GM18511 (cell line): ENCODE measurements around the gene GLYAT.

Source experiments
- ATAC-seq: cut with Tn5 transposase; IDR thresholded peaks from one replicate; pipeline ENCODE4 v1.9.1; 2021; ENCODE audit warnings: mild to moderate bottlenecking, moderate library complexity; ENCODE audit not compliant: unreplicated experiment

GLYAT gene

DNA sequence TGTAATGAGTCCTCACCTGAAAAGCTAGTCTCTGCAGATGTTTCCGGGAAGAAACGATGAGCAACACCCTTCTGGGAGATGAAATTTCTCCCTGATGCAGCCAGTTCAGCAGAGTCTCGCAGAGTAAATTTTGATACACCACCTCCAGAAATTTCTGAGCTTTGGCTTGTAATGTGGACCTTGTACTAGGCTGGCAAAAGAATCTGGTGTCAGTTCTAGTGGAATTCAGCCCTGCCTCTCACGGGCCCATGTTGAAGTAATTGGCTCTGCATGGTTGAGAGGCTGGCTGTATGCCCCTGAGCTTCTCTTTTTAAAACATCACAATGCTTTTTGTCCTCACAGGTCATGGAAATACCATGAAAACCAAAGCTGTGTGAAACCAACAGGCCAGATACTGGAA lies at the start of gene GLYAT:
TSS of gene GLYAT (minus strand) at position 125 of the 400 bp plus-strand sequence. CDS start 7,447 bp downstream, outside the sequence.
- no peak for ATAC-seq

- no peak for ATAC-seq
Measured at GRCh38 chr11:58781345-58781744, 49.6 kb upstream of the GLYAT start.

DNA sequence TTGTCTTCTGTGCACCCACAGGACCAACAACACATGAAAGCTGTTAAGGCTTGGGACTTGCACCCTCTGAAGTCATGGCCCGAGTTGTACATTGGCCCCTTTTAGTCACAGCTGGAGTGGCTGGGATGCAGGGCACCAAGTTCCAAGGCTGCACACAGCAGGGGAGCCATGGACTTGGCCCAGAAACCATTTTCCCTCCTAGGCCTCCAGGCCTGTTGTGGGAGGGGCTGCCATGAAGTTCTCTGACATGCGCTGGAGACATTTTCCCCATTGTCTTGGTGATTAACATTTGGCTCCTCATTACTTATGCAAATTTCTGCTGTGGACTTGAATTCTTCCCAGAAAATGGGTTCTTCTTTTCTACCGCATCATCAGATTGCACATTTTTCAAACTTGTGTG lies 48.8 kb upstream of the GLYAT start:
- no peak for ATAC-seq

DNA sequence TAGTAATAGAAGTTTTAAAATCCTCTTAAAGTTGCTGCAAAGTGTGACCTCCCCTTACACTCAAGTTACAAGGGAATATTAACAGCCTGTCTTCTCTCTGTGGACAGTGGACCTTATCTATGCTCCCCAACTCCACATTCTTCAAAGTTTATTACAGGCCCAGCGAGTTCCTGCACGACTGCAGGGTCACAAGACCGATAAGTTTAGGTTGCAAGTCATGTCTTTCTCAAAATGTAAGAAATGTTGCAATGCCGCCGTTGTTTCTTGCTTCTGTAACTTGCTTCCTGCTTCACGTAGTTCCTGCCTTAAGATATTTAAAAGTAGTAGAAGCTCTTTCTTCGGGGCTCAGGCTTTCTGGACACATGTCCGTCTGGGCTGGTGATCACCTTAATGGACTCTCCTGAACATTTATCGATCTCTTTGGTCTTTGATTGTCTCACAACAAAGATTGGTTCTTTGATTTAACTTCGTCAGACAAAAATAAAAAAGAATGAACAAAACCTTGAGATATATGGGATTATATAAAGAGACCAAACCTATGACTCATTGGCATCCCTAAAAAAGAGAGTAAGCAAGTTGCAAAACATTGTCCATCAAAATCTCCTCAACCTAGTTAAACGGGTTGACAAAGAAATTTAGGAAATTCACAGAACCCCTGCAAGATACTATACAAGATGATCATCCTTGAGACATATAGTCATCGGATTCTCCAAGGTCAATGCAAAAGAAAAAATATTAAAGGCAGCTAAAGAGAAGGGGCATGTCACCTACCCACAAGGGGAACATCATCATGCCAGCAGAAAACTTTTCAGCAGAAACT lies 45.4 kb upstream of the GLYAT start:
- ATAC-seq, result no peak

DNA sequence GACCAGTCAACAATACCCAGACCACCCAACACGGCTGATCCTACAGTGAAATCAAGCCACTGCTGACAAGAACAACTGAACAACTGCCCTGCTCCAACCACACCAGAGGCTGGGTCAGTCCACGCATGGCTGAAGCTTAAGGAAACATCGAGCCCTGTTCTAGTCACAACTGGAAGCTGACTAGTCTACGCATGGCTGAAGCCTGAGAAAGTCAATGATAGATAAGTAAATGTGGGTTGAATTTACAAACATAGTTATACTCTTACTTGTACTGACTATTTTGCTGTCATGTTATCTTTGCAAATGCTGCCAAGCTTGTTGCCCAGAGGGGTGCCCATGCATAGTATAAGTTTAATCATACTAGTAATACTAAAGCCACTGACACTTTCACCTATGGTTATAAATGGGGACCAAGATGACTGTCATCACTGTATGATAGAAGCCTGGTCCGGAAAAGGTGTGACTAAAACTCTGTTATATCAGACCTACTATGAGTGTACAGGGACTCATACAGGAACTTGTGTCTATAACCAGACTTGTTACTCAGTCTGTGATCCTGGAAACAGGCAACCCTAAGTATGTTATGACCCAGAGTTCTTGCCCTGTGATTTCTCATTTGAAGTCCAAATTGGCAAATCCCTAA lies 43.4 kb upstream of the GLYAT start:
- no peak for ATAC-seq

DNA sequence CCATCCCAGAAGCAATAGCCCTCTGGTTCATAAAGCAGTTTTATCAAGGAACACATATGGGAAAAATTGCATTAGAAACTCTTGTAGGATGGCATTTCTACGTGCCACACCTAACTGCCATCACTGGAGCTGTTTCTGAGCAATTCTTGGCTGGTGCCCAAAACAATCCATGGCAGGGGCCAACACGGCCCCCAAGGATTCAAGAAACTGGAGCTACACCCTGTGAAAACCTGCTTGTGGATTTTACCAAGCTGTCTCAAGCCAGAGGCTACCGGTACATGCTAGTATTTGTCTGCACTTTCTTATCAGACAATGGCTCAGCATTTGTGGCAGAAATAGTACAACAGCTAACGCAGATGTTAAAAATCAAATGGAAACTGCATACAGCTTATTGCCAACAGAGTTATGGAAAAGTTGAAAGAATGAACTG lies 42.4 kb upstream of the GLYAT start:
- ATAC-seq, result no peak

DNA sequence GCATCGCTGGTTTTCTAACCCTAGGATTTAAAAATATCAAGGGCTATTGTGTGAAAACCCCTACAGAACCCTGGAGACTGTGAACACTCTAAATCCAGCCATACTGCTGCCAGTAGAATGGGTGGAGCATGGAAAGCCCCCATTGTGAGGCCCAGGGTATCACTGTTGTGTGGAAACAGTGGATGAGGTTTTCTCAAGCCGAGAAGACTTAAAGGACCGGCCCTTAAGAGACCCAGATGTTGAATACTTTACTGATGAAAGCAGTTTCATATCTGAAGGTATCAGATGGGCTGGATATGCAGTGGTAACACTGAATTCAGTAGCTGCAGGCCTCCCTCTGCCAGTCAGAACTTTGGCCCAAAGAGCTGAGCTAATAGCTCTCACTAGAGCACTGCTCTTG lies 41.6 kb upstream of the GLYAT start:
- ATAC-seq, result no peak

- no peak for ATAC-seq
Measured at GRCh38 chr11:58772329-58773285, 40.9 kb upstream of the GLYAT start.

DNA sequence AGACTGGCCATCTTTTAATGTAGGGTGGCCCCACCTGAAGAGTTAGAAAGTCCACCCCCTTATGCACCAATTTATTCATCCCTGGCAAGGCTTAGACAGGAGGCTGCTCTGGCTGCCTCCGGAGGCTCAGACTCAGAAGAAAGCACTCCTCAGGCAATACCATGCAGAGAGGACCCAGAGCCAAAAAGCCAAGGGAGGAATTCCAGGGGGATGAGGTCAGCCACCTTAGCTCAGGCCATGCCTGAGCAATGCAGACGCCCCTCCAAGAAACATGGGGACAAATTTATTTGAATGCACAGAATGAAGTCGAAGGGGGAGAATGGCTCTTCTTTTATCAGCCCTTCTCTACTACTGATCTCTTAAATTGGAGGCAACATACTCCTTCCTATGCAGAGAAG lies 39.7 kb upstream of the GLYAT start:
- no peak for ATAC-seq

DNA sequence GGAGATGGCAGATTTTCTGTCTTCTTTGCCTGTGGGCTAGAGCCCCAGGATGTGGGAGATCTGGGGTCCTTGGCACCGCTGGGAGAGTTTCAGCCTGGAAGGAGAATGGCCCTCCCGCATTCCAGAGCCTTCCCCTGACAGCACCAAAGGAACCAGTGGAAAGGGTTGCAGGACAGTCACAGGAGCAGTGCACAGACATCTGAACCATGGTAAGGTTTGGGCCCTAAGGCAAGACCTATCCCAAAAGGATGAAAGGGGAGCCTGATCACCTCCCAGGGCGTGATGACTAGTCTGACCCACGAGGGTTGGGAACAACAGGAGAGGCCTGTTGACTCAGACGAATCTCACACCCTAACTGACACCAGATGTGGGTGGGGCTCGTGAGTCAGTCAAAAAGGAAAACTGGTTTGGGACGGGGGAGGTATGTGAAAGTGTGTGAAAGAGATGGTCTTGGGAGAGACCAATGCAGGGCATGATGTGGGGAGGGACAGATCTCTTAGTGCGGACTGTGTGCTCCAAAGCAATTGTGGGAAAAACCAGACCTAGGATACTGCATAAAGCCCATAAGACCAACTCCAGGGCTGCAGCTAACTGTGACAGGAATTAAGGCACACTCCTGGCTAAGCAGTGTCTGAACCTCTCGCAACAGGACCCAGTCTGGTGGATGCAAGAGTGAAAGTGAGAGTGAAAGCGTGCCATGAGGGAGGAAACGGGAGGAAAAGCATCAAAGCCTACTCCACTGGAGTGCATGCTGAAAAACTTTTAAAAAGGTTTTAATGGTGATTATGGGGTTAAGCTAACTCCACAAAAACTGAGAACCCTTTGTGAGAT lies 39.1 kb upstream of the GLYAT start:
- ATAC-seq, result no peak

- ATAC-seq, result no peak
Measured at GRCh38 chr11:58770166-58770565, 38.4 kb upstream of the GLYAT start.

DNA sequence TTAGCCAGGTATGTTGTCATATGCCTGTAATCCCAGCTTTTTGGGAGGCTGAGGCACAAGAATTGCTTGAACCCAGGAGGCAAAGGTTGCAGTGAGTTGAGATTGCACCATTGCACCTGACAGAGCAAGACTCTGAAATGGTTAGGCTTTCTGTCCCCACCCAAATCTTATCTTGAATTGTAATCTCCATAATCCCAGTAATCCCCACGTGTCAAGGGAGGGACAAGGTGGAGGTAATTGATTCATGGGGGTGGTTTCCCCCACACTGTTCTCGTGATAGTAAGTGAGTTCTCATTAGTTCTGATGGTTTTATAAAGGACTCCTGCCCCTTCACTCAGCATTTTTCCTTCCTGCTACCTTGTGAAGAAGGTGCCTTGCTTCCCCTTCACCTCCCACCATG lies 37.6 kb upstream of the GLYAT start:
- ATAC-seq, result no peak

DNA sequence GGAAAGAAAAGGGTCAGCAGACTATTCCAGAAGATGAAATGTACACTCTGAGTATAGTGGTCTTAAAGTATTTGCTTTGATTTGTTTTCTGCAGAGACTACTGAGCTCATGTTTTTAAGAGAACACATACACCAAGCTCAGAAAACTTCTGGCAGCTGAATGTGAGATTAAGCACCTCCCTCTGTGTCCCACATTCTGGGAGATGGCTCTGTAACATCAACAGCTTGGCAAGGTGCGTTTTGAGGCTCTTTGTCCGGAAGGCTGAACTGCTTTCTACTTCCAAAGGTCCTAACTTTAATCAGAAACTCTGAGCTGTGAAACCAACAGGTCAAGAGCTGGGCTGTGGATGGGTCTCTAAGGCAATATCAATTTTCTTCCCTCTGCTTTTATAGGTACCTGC lies 36.4 kb upstream of the GLYAT start:
- no peak for ATAC-seq

GRCh38 chr11:58765078-58765477 lies 33.3 kb upstream of the GLYAT start:
- ATAC-seq, result no peak

GRCh38 chr11:58763120-58763490 lies 31.4 kb upstream of the GLYAT start:
- no peak for ATAC-seq

GRCh38 chr11:58762284-58763119 lies 30.8 kb upstream of the GLYAT start:
- ATAC-seq, result no peak

DNA sequence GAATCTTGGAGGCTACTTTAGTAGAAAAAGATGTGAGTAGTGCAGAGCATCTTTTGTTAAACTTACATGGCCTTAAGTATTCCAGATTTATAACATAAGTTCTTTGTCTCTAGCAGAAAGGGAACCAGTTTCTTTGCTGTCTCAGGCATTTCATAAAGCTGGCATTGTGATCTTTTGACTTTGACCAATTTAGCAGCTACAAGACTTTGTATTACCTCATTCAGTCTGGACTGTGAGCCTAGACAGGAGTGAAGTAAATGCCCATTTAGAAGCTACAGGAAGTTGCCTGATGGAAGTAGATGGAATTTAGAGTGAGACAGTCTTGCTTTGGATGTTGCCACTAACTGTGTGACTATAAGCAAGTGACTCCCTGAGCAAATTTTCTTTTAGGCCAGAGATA lies 25.7 kb upstream of the GLYAT start:
- ATAC-seq, result no peak

- no peak for ATAC-seq
Measured at GRCh38 chr11:58745705-58746364, 14.1 kb upstream of the GLYAT start.
